Natural killer cell (primary cell): Measurements from ENCODE around the gene GABRP. TPM values are rescaled to one million over a fixed set of nuclear protein-coding genes. Genes with fewer than 3 reads are reported as not detected.

Source experiments
- ATAC-seq, 3 donors: fragments of 150-1000 bp in 2 of 3; fragments of 200-7000 bp in 1 of 3; cut with Tn5 transposase; 1 replicate in 1 of 3; 2 replicates in 2 of 3; pipeline ENCODE4 v1.10.0; 2021; ENCODE audit warnings: mild to moderate bottlenecking in 2 of 3, moderate library complexity in 2 of 3
- DNase-seq, 2 donors: peaks; one replicate each; pipeline versions ENCODE4 v3.0.0 to v3.0.0-alpha.2; 2013 to 2021; ENCODE audit warnings: mixed read lengths in 1 of 2
- H3K27ac ChIP-seq: one replicate; pipeline ENCODE4 v1.5.1; 2013; ENCODE audit warnings: mild to moderate bottlenecking, low read length
- H3K27me3 ChIP-seq: one replicate; pipeline ENCODE4 v1.6.1; 2013; ENCODE audit warnings: low read length; ENCODE audit not compliant: control insufficient read depth, insufficient read depth
- H3K36me3 ChIP-seq: one replicate; pipeline ENCODE4 v1.6.1; 2013; ENCODE audit warnings: low read length; ENCODE audit not compliant: control insufficient read depth, insufficient read depth
- H3K4me1 ChIP-seq: one replicate; pipeline ENCODE4 v1.6.1; 2013; ENCODE audit warnings: low read length; ENCODE audit not compliant: control insufficient read depth, insufficient read depth
- H3K4me3 ChIP-seq: one replicate; pipeline ENCODE4 v1.5.1; 2013; ENCODE audit warnings: low read length
- H3K9me3 ChIP-seq: one replicate; pipeline ENCODE4 v1.6.1; 2013; ENCODE audit warnings: low read length; ENCODE audit not compliant: control insufficient read depth, insufficient read depth
- H3K27ac Mint-ChIP-seq, 2 donors: one replicate each; pipeline ENCODE4 v1.8.0; 2022; ENCODE audit warnings: mild to moderate bottlenecking in 2 of 2, mixed read lengths in 2 of 2, moderate library complexity in 1 of 2
- H3K27me3 Mint-ChIP-seq, 2 donors: one replicate each; pipeline ENCODE4 v1.8.0; 2022; ENCODE audit warnings: low read depth in 2 of 2, mixed read lengths in 2 of 2
- H3K36me3 Mint-ChIP-seq: one replicate; pipeline ENCODE4 v1.8.0; 2022; ENCODE audit warnings: mixed read lengths
- H3K4me1 Mint-ChIP-seq, 2 donors: one replicate each; pipeline ENCODE4 v1.8.0; 2022; ENCODE audit warnings: mixed read lengths in 2 of 2
- H3K4me3 Mint-ChIP-seq: one replicate; pipeline ENCODE4 v1.8.0; 2022; ENCODE audit warnings: mild to moderate bottlenecking, moderate library complexity, mixed read lengths
- H3K9me3 Mint-ChIP-seq, 2 donors: one replicate each; pipeline ENCODE4 v1.8.0; 2022; ENCODE audit warnings: mixed read lengths in 2 of 2
- WGBS: methylation state at CpG from one replicate; pipeline ENCODE4 v1.1.7; 2013; ENCODE audit warnings: missing lambda C conversion rate; ENCODE audit not compliant: insufficient coverage; 5-methylcytosine and 5-hydroxymethylcytosine counted together
- intact Hi-C: fragments of 100-400 bp; cut with micrococcal nuclease; formaldehyde crosslinking; loops from one replicate; pipeline ENCODE4 v1.14.2; 2022
- total RNA-seq, 4 donors: library from RNA; stranded (reverse); fragments of 120-200 nt in 1 of 4; gene quantifications; one replicate each; pipeline versions ENCODE4 v1.2.3 to v1.2.4, GENCODE V29; 2013 to 2022
- TF ChIP-seq, protein P1 (sequence below): fragments of 200-600 bp; IDR thresholded peaks from one replicate; pipeline ENCODE4 v1.8.0; 2022; ENCODE audit warnings: antibody characterized with exemption

Gene GABRP
- total RNA-seq, 3 donors from 2014 or later (not counting 1 experiment from before 2014, with no cell fraction given): not detected

DNA sequence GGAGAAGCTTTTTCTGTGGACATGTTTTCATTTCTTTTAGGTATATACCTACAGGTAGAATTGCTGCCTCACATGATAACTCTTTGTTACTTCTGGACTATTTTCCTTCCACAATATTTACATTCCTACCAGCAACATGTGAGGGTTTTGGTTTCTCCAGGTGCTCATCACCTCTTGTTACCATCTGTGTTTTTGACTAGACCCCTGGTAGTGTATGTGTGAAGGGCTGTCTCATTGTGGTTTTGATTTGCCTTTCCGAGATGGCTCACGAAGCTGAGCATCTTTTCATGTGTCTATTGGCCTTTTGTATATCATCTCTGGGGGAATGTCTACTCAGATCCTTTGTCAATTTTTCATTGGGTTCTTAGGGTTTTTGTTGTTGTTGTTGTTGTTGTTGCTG lies 61.1 kb downstream of the GABRP start:
- 82% methylated on average over 2 of the region's 2 CpGs for WGBS
- H3K36me3 ChIP-seq: no peaks in the 10 kb centered on the region
- no peaks in the 10 kb centered on the region for H3K27me3 ChIP-seq
- H3K4me1 ChIP-seq: no peaks in the 10 kb centered on the region
- DNase-seq: no peak
- Mint-ChIP-seq H3K4me3 (no peak overlapping the region), H3K9me3 (peaks cover 0 to 3% of the 10 kb centered on the region in 2 donors), H3K4me1 (no peaks in the 10 kb centered on the region), H3K27me3 (peaks cover 10 to 33% of the 10 kb centered on the region in 2 donors), H3K36me3 (no peaks in the 10 kb centered on the region), H3K27ac (no peak overlapping the region)
- H3K27ac ChIP-seq: no peak overlapping the region
- intact Hi-C loops: no loop called here
- TF ChIP-seq, protein P1, sequence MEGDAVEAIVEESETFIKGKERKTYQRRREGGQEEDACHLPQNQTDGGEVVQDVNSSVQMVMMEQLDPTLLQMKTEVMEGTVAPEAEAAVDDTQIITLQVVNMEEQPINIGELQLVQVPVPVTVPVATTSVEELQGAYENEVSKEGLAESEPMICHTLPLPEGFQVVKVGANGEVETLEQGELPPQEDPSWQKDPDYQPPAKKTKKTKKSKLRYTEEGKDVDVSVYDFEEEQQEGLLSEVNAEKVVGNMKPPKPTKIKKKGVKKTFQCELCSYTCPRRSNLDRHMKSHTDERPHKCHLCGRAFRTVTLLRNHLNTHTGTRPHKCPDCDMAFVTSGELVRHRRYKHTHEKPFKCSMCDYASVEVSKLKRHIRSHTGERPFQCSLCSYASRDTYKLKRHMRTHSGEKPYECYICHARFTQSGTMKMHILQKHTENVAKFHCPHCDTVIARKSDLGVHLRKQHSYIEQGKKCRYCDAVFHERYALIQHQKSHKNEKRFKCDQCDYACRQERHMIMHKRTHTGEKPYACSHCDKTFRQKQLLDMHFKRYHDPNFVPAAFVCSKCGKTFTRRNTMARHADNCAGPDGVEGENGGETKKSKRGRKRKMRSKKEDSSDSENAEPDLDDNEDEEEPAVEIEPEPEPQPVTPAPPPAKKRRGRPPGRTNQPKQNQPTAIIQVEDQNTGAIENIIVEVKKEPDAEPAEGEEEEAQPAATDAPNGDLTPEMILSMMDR: no peak
- no peak overlapping the region for H3K4me3 ChIP-seq
- no peak for ATAC-seq
- H3K9me3 ChIP-seq: no peaks in the 10 kb centered on the region

DNA sequence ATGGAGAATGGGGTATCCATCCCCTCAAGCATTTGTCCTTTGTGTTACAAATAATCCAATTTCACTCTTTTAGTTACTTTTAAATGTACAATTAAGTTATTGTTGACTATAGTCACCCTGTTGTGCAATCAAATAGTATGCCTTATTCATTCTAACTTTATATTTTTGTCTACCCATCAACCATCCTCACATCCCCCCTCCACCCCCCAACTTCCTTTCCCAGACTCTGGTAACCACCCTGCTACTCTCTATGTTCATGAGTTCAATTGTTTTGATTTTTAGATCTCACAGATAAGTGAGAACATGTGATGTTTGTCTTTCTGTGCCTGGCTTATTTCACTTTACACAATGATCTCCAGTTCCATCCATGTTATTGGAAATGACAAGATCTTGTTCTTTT lies 62.9 kb downstream of the GABRP start:
- Histone ChIP-seq H3K27ac (no peak overlapping the region), H3K4me3 (no peak overlapping the region), H3K36me3 (no peaks in the 10 kb centered on the region), H3K9me3 (no peaks in the 10 kb centered on the region), H3K27me3 (no peaks in the 10 kb centered on the region), H3K4me1 (no peaks in the 10 kb centered on the region)
- DNase-seq (no peak), ATAC-seq (no peak)
- peaks cover 0 to 3% of the 10 kb centered on the region in 2 donors for H3K9me3 Mint-ChIP-seq
- no peaks in the 10 kb centered on the region for H3K4me1 Mint-ChIP-seq
- no peaks in the 10 kb centered on the region for H3K36me3 Mint-ChIP-seq
- intact Hi-C loops: no loop called here
- H3K27ac Mint-ChIP-seq: no peak overlapping the region
- TF ChIP-seq, protein P1: no peak
- H3K4me3 Mint-ChIP-seq: no peak overlapping the region
- H3K27me3 Mint-ChIP-seq: peaks cover 14 to 25% of the 10 kb centered on the region in 2 donors

DNA sequence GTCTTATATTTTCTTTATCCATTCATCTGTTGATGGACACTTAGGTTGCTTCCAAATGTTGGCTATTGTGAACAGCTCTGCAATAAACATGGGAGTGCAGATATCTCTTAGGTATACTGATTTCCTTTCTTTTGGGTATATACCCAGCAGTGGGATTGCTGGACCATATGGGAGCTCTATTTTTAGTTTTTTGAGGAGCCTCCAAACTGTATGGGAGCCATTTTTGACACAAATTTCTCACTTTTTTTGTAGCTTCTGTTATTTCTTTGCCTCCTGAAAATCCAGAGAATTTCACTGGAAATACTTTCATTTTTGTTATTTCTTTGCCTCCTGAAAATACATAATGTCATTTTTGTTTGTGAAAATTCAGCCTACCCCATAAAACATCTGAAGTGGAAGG lies 63.3 kb downstream of the GABRP start:
- Mint-ChIP-seq H3K4me1 (no peaks in the 10 kb centered on the region), H3K36me3 (no peaks in the 10 kb centered on the region), H3K9me3 (peaks cover 0 to 3% of the 10 kb centered on the region in 2 donors), H3K27me3 (peaks cover 16 to 30% of the 10 kb centered on the region in 2 donors), H3K4me3 (no peak overlapping the region), H3K27ac (no peak overlapping the region)
- Histone ChIP-seq H3K4me1 (no peaks in the 10 kb centered on the region), H3K27me3 (no peaks in the 10 kb centered on the region), H3K9me3 (no peaks in the 10 kb centered on the region), H3K4me3 (no peak overlapping the region), H3K36me3 (no peaks in the 10 kb centered on the region), H3K27ac (no peak overlapping the region)
- ATAC-seq (no peak), DNase-seq (no peak)
- intact Hi-C loops: no loop called here
- TF ChIP-seq, protein P1: no peak

GRCh38 chr5:170848033-170848432 lies 64.5 kb downstream of the GABRP start:
- WGBS: 94% methylated on average over 5 of the region's 5 CpGs
- TF ChIP-seq, protein P1: no peak
- H3K9me3 Mint-ChIP-seq: peaks cover 0 to 3% of the 10 kb centered on the region in 2 donors

More at GRCh38 chr5:170848033-170848432, 64.5 kb downstream of the GABRP start:
- Mint-ChIP-seq H3K4me1 (no peaks in the 10 kb centered on the region), H3K4me3 (no peak overlapping the region), H3K27ac (no peak overlapping the region), H3K27me3 (peaks cover 20 to 35% of the 10 kb centered on the region in 2 donors), H3K36me3 (no peaks in the 10 kb centered on the region)
- no peak overlapping the region for H3K27ac ChIP-seq
- DNase-seq: no peak
- H3K4me3 ChIP-seq: no peak overlapping the region
- no peaks in the 10 kb centered on the region for H3K27me3 ChIP-seq
- intact Hi-C loops: no loop called here
- H3K36me3 ChIP-seq: no peaks in the 10 kb centered on the region
- ATAC-seq: no peak
- no peaks in the 10 kb centered on the region for H3K4me1 ChIP-seq
- no peaks in the 10 kb centered on the region for H3K9me3 ChIP-seq
